ENCODE data around the gene ZNF584.
"Not testable (repeated sequence)": the region's sequence is repeated elsewhere in the genome, so short reads cannot be mapped to it uniquely, and the experiment has no call there.

Gene ZNF584

GRCh38 chr19:58407658-58408151 is 744 bp upstream of the ZNF584 start:
- no peak for DNase-seq

GRCh38 chr19:58409010-58409790 is 751 bp downstream of the ZNF584 start:
- DNase-seq: no peak

DNA sequence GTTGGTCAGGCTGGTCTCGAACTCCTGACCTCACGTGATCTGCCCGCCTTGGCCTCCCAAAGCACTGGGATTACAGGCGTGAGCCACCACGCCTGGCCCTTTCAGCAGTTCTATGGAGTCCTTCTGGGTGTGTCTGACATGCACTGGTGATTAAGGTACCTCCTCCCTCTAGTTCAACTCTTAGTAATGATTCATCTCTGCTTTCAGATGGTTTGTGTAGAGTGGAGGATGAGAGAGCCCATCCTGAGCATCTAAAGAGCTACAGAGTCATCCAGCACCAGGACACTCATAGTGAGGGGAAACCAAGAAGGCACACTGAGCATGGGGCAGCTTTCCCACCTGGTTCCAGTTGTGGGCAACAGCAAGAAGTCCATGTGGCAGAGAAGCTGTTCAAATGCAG is 8.2 kb downstream of the ZNF584 start:
- no peak for DNase-seq

- no peak for DNase-seq
Measured at GRCh38 chr19:58417071-58417470, 8.6 kb downstream of the ZNF584 start.

- DNase-seq: no peak
Measured at GRCh38 chr19:58428617-58429016, 20.2 kb downstream of the ZNF584 start.

DNA sequence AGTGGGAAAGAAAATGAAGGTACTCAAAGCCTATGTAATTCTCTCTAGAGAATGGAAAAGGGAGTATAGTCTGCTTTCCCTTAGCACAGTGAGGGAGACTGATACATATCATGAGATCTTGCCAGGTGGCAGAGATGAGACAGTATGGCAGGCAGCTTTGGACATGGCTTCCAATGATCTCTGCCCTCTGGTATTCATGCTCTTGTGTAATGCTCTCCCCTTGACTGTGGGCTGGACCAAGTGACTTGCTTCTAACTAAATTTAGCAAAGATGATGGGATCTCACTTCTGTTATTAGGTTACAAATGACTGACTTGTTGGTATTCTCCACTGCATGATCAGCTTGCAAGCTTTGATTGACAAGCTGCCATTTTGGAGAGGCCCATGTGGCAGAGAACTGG is 21.3 kb downstream of the ZNF584 start:
- DNase-seq: no peak

DNA sequence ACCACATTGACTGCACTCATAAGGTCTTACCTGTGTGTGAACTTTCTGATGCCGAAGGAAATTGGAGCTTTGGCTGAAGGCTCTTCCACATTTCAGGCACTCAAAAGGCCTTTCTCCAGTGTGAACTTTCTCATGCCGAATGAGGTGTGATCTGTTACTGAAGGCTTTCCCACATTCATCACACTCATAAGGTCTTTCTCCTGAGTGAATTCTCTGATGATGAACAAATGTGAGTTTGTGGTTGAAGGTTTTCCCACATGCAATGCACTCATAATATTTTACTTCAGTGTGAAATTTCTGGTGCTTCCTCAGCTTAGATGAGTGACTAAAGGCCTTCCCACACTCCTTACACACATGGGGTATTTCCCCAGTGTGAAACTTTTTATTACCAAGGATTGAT is 25.8 kb downstream of the ZNF584 start:
- no peak for DNase-seq

DNA sequence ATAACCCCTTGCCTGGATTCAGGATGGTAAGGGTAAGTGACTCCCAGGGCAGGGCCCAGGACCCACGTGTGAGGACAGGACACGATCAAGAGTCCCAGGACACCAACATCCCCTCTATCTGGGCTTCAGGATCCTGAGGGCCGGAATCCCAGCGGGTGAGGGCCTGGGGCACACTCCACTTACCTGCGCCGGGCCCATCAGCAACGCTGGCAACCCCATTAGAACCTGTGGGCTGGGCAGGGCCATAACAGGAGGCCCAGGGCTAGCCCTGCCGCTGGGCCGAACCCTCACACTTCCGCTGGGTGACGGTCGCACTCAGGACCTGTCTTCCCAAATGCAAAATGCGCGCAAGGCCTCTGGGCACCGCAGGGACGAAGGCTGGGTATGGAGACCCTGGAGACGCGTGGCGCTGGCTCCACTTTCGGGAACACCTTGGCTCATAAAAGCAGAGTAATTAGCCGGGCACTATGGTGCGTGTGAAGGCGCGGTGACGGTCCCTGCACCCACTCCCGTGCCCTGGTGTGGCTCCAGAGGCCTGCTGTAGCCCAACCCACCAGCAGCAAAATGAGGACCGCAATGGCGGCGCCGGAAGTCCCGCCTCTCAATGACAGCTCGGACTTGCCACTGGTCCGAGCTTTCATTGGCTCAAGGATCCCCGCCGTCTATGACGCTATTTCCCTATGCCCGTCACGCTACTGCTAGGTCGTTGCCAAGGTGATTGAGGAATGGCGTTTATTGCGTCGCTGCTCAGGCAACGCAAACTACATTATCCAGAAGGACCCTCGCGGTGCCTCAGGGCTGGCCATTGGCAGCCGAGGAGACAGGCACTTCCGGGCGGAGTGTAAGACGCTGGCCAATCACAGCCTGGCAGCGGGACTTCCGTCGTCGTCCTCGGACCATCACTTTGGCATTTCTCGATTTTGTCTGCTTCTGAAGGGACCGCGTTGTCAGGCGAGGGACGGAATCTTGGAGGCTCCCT is 31.4 kb downstream of the ZNF584 start, which contains the start of gene ZNF132:
ZNF132 (minus strand) TSS at position 578 of the 979 bp plus-strand sequence; CDS start at position 246, 332 bp downstream.
- DNase-seq: peak; percentile 95

DNA sequence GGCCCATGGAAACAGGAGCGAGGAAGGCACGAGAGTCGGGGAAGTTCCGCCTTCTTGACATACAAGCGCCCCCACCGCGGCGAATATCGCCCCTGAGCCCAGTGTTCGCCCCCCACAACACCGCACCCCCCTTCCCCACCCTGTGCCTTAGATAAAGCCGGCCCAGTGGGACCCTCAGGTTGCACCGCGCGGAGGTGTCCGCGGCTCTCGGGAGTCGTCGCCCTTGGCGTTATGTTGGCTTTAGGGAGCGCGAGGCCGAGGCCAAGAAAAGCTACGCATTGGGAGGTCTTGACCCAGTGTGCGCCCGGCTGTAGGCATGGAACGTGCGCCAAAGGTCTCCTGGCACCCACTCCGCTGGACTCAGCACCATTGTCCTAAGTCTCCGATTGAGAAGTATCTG is 32.1 kb downstream of the ZNF584 start:
- no peak for DNase-seq

- not testable (repeated sequence) for DNase-seq
Measured at GRCh38 chr19:58442986-58443385, 34.5 kb downstream of the ZNF584 start.

- DNase-seq: not testable (repeated sequence)
Measured at GRCh38 chr19:58448860-58449259, 40.4 kb downstream of the ZNF584 start.

DNA sequence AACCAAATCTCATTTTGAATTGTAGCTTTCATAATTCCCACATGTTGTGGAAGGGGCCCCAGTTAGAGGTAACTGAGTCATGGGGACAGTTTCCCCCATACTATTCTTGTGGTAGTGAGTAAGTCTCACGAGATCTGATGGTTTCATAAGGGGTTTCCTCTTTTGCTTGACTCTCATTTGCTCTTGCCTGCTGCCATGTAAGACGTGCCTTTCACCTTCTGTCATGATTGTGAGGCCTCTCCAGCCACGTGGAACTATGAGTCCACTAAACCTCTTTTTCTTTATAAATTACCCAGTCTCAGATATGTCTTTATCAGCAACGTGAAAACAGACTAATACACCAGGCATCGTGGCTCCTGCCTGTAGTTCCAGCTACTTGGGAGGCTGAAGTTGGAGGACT is 41.5 kb downstream of the ZNF584 start:
- not testable (repeated sequence) for DNase-seq

DNA sequence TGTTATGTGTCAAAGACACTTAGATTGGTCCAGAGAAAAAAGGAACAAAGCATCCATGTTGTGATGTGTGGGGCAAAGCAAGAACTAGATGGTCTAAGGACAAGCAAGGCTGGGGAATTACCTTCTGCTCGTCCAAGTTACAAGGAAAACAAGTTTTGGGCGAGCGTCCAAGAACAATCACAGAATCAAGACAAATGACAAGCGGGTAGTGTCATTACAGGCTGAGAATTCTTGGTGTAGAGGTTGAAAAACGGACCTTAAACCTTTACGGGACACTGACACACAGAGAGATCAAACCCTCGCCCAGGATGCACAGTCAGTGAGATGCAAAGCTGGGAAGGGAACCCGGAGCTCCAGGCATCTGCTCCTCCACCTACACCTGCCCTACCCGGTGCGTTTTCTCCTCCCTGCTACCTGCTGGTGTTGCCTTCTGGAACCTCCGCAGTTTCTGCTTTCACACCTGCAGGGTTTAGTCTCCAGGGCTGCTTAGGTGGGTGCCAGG is 42.5 kb downstream of the ZNF584 start:
- DNase-seq: no peak

DNA sequence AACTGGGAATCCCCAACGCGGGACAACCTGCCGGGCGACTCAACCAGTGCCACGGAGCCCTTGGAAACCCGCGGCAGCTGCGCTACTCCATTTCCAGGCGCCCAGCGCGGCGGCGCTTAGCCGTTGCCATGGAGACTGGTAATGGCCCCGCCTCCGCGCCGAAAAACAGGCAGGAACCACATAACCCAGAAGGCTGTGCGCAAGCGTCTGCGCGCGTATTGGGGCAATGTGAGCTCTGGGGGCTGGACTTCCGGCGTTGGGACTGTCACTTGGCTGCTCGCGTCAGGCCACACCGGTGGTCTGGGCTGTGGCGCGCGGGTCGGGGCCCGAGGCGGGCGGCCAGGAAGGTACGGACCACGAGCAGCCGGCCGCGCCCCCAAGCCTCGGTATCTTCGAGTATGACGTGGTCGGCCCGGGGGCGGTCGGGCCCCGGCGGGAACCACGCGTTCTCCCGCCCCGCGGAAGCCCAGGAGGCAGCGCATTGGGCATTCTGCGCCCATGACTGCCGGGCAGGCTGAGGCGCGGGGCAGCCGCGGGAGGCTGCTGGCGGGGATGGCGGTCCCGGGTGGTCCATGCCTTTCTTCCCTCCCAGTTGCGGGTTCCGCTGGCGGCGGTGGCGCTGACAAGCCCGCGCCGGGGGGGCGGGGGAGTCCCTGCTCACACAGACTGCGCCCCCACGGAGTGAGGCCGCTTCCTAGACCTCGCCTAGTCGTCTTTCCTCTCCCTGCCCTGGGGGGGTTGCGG is 43.1 kb downstream of the ZNF584 start, which contains the start of gene ZNF324B:
ZNF324B (plus strand) TSS at position 265 of the 744 bp plus-strand sequence. CDS start 2,080 bp downstream, outside the sequence.
- peak; percentile 98 for DNase-seq

DNA sequence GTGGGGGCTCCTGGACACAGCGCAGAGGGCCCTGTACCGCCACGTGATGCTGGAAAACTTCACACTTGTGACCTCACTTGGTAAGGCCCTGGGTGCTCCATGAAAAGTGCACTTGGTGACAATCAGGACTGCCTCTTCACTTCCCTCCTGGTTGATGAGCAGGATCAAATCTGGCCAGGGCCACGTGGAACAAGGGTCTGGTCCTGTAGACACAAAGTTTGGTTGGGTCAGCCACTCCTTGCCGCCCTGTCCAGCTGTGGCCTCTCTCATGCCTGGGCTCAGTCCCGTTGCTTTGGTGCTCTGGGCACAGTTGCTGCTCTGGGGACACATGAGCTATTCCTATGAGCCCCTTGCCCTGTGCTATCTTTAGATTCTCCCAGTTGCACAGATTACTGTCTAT is 45.3 kb downstream of the ZNF584 start:
- DNase-seq: no peak

DNA sequence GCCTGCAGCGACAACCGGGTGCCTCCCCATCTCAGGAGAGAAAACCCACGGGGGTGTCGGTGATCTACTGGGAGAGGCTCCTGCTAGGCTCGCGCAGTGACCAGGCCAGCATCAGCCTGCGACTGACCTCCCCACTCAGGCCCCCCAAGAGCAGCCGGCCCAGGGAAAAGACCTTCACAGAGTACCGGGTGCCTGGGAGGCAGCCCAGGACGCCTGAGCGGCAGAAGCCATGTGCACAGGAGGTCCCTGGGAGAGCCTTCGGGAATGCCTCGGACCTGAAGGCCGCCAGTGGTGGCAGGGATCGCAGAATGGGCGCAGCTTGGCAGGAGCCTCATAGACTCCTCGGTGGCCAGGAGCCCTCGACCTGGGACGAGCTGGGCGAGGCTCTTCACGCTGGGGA is 46.9 kb downstream of the ZNF584 start:
- DNase-seq: no peak

GRCh38 chr19:58456111-58456510 is 47.7 kb downstream of the ZNF584 start:
- DNase-seq: no peak

- no peak for DNase-seq
Measured at GRCh38 chr19:58460039-58460438, 51.6 kb downstream of the ZNF584 start.

DNA sequence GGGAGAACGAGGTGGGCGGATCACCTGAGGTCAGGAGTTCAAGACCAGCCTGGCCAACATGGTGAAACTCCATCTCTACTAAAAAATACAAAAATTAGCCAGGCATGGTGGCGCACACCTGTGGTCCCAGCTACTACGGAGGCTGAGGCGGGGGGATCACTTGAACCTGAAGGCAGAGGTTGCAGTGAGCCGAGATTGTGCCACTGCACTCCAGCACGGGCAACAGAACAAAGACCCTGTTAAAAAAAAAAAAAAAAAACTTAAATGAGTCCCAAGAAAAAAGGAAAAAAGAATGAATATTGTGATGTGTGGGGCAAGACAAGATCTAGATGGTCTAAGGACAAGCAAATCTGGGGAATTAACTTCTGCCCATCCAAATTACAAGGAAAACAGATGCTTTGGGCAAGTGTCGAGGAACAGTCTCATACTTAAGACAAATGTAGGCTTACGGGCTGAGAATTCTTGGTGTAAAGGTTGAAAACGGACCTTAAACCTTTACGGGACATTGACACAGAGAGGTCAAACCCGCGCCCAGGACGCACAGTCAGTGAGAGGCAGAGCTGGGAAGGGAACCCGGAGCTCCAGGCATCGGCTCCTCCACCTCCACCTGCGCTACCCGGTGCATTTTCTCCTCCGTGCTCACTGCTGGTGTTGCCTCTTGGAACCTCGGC is 57.8 kb downstream of the ZNF584 start:
- no peak for DNase-seq

DNA sequence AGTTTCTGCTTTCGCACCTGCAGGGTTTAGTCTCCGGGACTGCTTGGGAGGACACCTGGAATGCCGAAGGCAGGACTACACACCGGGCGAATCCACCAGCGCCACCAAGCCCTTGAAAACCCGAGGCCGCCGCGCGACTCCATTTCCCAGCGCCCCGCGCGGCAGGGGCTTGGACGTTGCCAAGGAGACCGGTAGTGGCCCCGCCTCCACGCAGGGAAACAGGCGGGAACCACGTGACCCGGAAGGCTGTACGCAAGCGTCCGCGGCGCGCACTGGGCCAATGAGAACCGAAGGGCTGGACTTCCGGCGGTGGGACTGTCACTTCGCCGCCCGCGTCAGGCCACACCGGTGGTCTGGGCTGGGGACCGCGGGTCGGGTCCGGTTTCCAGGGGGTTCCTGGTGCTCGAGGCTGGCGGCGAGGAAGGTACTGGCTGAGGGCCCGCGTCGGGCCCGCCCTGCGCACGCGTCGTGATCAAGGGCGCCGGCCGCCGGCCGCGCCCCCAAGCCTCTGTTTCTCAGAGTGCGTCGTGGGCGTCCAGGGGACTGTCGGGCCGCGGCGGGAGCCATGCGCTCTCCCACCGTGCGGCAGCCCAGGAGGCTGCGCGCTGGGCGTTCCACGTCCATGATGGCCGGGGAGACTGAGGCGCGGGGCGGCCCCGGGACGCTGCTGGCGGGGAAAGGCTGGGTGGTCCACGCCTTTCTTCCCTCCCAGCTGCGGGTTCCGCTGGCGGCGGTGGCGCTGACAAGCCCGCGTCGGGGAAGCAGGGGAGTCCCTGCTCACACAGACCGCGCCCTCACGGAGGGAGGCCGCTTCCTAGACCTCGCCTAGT is 58.5 kb downstream of the ZNF584 start, which contains the start of gene ZNF324:
ZNF324 (plus strand) TSS at position 321 of the 830 bp plus-strand sequence. CDS start 2,106 bp downstream, outside the sequence.
- DNase-seq: peak; percentile 98

Measured in CD4-positive, alpha-beta T cell treated with Interleukin-6 for 4 hours (primary cell).